IMR-90 (cell line): ENCODE data around the gene SLC25A25. TPM values are rescaled to one million over a fixed set of nuclear protein-coding genes. Genes with fewer than 3 reads are reported as not detected.
A peak's percentile ranks its signal among the peaks of the same experiment; 100 is the strongest.

Experiments used
- ATAC-seq: fragments of 200-7000 bp; cut with Tn5 transposase; 2 replicates; pipeline ENCODE4 v1.9.1; 2020; ENCODE audit warnings: low read depth, mild to moderate bottlenecking, moderate library complexity
- BruUV-seq: library from RNA; stranded (reverse); fragments of 400-500 nt; replicated peaks from 2 replicates; lab custom pipeline; 2021; lab: Mats Ljungman, UMichigan
- CTCF ChIA-PET: fragments of 300-600 bp; formaldehyde crosslinking; extraction: SDS; loops from one replicate; lab custom pipeline; 2021; ENCODE audit warnings: antibody characterized with exemption; lab: Yijun Ruan, JAX
- POLR2A ChIA-PET: fragments of 300-600 bp; sonication (Branson Sonifier 250); formaldehyde crosslinking; loops from one replicate; lab custom pipeline; 2022; ENCODE audit warnings: antibody characterized with exemption; ENCODE audit not compliant: unreplicated experiment; lab: Charles Lee
- DNase-seq: peaks from one replicate; pipeline ENCODE4 v3.0.0; 2013
- H2AFZ ChIP-seq: replicated peaks from 2 replicates; pipeline ENCODE3; 2013; ENCODE audit warnings: low read length, mild to moderate bottlenecking; ENCODE audit not compliant: poor library complexity
- H2AK5ac ChIP-seq: 2 replicates; pipeline ENCODE4 v1.6.1; 2013; ENCODE audit warnings: low read depth, low read length, inconsistent platforms
- H2AK9ac ChIP-seq: replicated peaks from 2 replicates; pipeline ENCODE3; 2013; ENCODE audit warnings: mild to moderate bottlenecking, low read depth, low read length, moderate library complexity; ENCODE audit not compliant: poor library complexity
- H2BK120ac ChIP-seq: 2 replicates; pipeline ENCODE4 v1.6.1; 2013; ENCODE audit warnings: low read depth, low read length, inconsistent platforms
- H2BK15ac ChIP-seq: 3 replicates; pipeline ENCODE4 v1.6.1; 2013; ENCODE audit warnings: low read depth, low read length, inconsistent platforms
- H2BK20ac ChIP-seq: 2 replicates; pipeline ENCODE4 v1.6.1; 2013; ENCODE audit warnings: low read depth, mild to moderate bottlenecking, inconsistent platforms, low read length, moderate library complexity
- H2BK5ac ChIP-seq: 2 replicates; pipeline ENCODE4 v1.6.1; 2013; ENCODE audit warnings: mild to moderate bottlenecking, low read depth, low read length, inconsistent platforms; ENCODE audit not compliant: poor library complexity, severe bottlenecking
- H3K14ac ChIP-seq: replicated peaks from 2 replicates; pipeline ENCODE4 v1.6.1; 2013; ENCODE audit warnings: low read depth, low read length, inconsistent platforms
- H3K18ac ChIP-seq: 2 replicates; pipeline ENCODE4 v1.6.1; 2013; ENCODE audit warnings: low read depth, low read length, control low read depth
- H3K23ac ChIP-seq: 2 replicates; pipeline ENCODE4 v1.6.1; 2013; ENCODE audit warnings: low read depth, low read length, inconsistent platforms
- H3K27ac ChIP-seq: 2 replicates; pipeline ENCODE4 v1.5.1; 2013; ENCODE audit warnings: mild to moderate bottlenecking, control low read depth, low read length; ENCODE audit not compliant: insufficient read depth
- H3K27me3 ChIP-seq: 2 replicates; pipeline ENCODE4 v1.6.1; 2013; ENCODE audit warnings: low read length; ENCODE audit not compliant: control insufficient read depth, insufficient read depth
- H3K36me3 ChIP-seq: 2 replicates; pipeline ENCODE4 v1.6.1; 2013; ENCODE audit warnings: low read length, mixed read lengths; ENCODE audit not compliant: control insufficient read depth, insufficient read depth
- H3K4ac ChIP-seq: 2 replicates; pipeline ENCODE4 v1.6.1; 2013; ENCODE audit warnings: low read depth, low read length, inconsistent platforms
- H3K4me1 ChIP-seq: 2 replicates; pipeline ENCODE4 v1.6.1; 2013; ENCODE audit warnings: low read length, mixed read lengths; ENCODE audit not compliant: control insufficient read depth, insufficient read depth
- H3K4me2 ChIP-seq: 2 replicates; pipeline ENCODE4 v1.6.1; 2013; ENCODE audit warnings: low read depth, mild to moderate bottlenecking, control low read depth, low read length, moderate library complexity
- H3K4me3 ChIP-seq: 2 replicates; pipeline ENCODE4 v1.5.1; 2013; ENCODE audit warnings: low read depth, mild to moderate bottlenecking, control low read depth, low read length, moderate library complexity; ENCODE audit not compliant: insufficient read depth
- H3K56ac ChIP-seq: 2 replicates; pipeline ENCODE4 v1.6.1; 2013; ENCODE audit warnings: low read length, inconsistent platforms; ENCODE audit not compliant: insufficient read depth; ENCODE audit errors: extremely low read depth
- H3K79me1 ChIP-seq, 2 experiments: 2 replicates each; pipeline ENCODE4 v1.6.1; 2013; ENCODE audit warnings: low read length in 2 of 2, inconsistent platforms in 1 of 2, low read depth in 1 of 2
- H3K9ac ChIP-seq: 2 replicates; pipeline ENCODE4 v1.6.1; 2013; ENCODE audit warnings: low read depth, low read length, control low read depth
- H3K9me1 ChIP-seq: 2 replicates; pipeline ENCODE4 v1.6.1; 2013; ENCODE audit warnings: low read length, inconsistent platforms; ENCODE audit not compliant: insufficient read depth
- H3K9me3 ChIP-seq: 2 replicates; pipeline ENCODE4 v1.6.1; 2013; ENCODE audit warnings: low read length; ENCODE audit not compliant: control insufficient read depth, insufficient read depth
- H4K20me1 ChIP-seq: 2 replicates; pipeline ENCODE4 v1.6.1; 2013; ENCODE audit warnings: low read length, inconsistent platforms; ENCODE audit not compliant: insufficient read depth
- H4K5ac ChIP-seq: 2 replicates; pipeline ENCODE4 v1.6.1; 2013; ENCODE audit warnings: mild to moderate bottlenecking, low read depth, low read length, control low read depth
- H4K8ac ChIP-seq, 2 experiments: 2 replicates each; pipeline ENCODE4 v1.6.1; 2013; ENCODE audit warnings: low read depth in 2 of 2, low read length in 2 of 2, control low read depth in 1 of 2, inconsistent platforms in 1 of 2
- H4K91ac ChIP-seq: 2 replicates; pipeline ENCODE4 v1.6.1; 2013; ENCODE audit warnings: low read depth, low read length, inconsistent platforms; ENCODE audit not compliant: insufficient read depth
- CHD1 ChIP-seq: IDR thresholded peaks from 2 replicates; pipeline ENCODE4 v1.6.1; 2012; ENCODE audit warnings: low read depth, low read length, improper control_type of control experiment
- FOS ChIP-seq: fragments of 150-350 bp; IDR thresholded peaks from 2 replicates; pipeline ENCODE4 v1.6.1; 2016; ENCODE audit warnings: low read depth, low read length
- MXI1 ChIP-seq: IDR thresholded peaks from 2 replicates; pipeline ENCODE4 v1.6.1; 2012; ENCODE audit warnings: low read depth, mild to moderate bottlenecking, low read length, moderate library complexity, borderline replicate concordance
- POLR2A ChIP-seq: IDR thresholded peaks from 2 replicates; pipeline ENCODE4 v1.6.1; 2012; ENCODE audit warnings: mild to moderate bottlenecking, low read depth, low read length
- RCOR1 ChIP-seq: IDR thresholded peaks from 2 replicates; pipeline ENCODE4 v1.6.1; 2012; ENCODE audit warnings: mild to moderate bottlenecking, low read length, improper control_type of control experiment; ENCODE audit not compliant: insufficient replicate concordance
- RFX5 ChIP-seq: IDR thresholded peaks from 2 replicates; pipeline ENCODE4 v1.8.0; 2012; ENCODE audit warnings: low read depth, mild to moderate bottlenecking, low read length, moderate library complexity
- USF2 ChIP-seq: fragments of 150-350 bp; IDR thresholded peaks from 2 replicates; pipeline ENCODE4 v1.6.1; 2017; ENCODE audit warnings: mild to moderate bottlenecking, antibody characterized with exemption, low read length, low read depth
- WGBS, 2 experiments: methylation state at CpG; one replicate each; pipeline versions ENCODE4 v1.1.5 to v1.1.7; 2013; ENCODE audit warnings: missing lambda C conversion rate in 2 of 2; ENCODE audit not compliant: insufficient read length in 1 of 2; ENCODE audit errors: extremely low coverage in 2 of 2; 5-methylcytosine and 5-hydroxymethylcytosine counted together
- dilution Hi-C: fragments of 300-500 bp; cut with HindIII; formaldehyde crosslinking; loops from one replicate; pipeline ENCODE4 v1.14.3; 2018; ENCODE audit warnings: low sequenced_read_pairs; ENCODE audit not compliant: unreplicated experiment
- in situ Hi-C: fragments of 300-500 bp; cut with MboI; formaldehyde crosslinking; loops from 3 replicates; pipeline ENCODE4 v1.14.3; 2019; ENCODE audit warnings: low sequenced_read_pairs, inconsistent platforms, mixed read lengths
- intact Hi-C: fragments of 100-400 bp; cut with micrococcal nuclease; formaldehyde crosslinking; loops from 2 replicates; pipeline ENCODE4 v1.10.0; 2022
- polyA plus RNA-seq, 3 experiments: library from polyadenylated mRNA; depleted of rRNA; stranded (reverse); fragments of >200 nt; gene quantifications; 2 replicates each; pipeline ENCODE4 v1.2.3, GENCODE V29; 2012; ENCODE audit warnings: low replicate concordance in 1 of 3
- total RNA-seq: library from RNA; depleted of rRNA; stranded (reverse); fragments of >200 nt; gene quantifications from 2 replicates; pipeline ENCODE4 v1.2.3, GENCODE V29; 2012

Gene SLC25A25
- total and polyA plus RNA-seq, 2 of the 4 experiments (the other 2 are of a cell fraction): 14.0 to 17.9 TPM

DNA sequence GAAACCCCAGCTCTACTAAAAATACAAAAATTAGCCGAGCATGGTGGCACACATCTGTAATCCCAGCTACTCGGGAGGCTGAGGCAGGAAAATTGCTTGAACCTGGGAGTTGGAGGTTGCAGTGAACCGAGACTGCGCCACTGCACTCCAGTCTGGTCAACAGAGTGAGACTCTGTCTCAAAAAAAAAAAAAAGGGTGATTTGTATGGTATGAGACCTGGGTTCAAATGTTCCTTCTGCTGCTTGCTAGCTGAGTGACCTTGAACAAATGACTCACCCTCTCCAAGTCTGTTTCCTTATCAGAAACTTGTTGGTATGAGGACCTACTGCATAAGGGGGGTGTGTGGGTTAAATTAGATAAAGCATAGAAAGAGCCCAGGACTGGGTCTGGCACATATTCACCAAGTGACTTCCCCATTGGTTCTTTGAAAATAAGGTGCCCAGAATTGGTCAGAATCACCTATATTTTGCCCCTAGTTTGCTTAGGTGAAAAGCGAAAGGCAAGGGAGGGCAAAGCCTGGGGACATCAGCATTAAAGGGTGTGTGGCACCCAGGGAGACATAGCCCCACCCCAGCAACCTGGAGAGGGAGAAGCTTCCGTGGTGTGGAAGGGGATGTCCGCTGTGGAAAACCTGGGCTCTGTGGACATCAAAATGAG lies 9.9 kb downstream of the SLC25A25 start (continued):
- TF ChIP-seq MXI1: no peak

DNA sequence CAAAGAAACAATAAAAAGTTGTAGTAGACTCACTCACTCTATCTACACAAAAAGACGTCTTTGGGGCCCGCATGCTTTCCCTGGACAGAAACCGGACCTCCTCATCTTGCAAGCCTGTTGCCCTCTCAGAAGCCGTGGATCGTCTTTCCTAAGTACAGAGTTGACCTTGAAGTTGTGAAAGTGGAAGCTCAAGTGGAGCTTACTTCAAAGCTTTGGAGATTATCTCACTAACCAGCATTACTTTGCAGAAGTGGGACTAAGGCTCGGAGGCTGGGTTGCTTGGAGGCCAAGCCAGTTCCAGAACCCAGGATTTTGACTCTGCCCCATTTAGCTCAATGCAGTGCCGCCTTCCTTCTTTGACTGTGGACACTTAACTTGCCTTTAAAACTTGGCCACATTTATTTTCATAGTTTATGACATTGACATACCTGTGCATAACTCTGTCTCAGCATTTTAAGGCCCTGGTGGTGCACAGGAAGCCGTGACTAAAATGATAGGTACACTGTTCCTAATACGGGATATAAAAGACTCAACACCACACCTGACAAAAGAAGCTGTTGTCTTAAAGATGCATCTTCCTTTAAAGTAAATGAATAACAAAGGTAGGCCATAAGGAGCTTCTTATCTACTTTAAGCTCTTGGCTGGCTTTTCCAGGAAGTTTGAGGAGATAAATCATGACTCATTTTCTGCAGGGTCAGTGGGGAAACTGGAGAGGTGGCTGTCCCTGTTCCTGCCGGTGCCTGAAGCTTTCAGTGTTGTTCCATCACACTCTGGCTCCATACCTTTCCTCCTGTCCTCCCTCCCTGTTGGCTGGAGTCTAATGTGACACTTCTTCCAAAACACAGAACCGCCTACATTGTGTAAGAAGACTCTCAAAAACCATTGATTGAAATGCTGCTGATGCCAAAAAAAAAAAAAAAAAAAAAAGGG lies 10.7 kb downstream of the SLC25A25 start:
- in situ Hi-C loops: no loop called here
- H3K79me1 ChIP-seq: peaks cover 0 to 69% of the 10 kb centered on the region in 2 experiments; a peak in 2 of 4 replicates
- DNase-seq: peak; percentile 63

More for the DNA sequence above, 10.7 kb downstream of the SLC25A25 start:
- peak overlapping the region; percentile 26; the same call in 1 of the 2 replicates for H3K4me2 ChIP-seq
- peak overlapping the region; percentile 10; the same call in 1 of the 2 replicates for H4K5ac ChIP-seq
- POLR2A ChIA-PET: interaction anchor here (0.7 kb wide), 1 partner anchor 104 kb away, joined by 3 read pairs; no protein-coding TSS in a partner anchor
- ATAC-seq: no peak
- dilution Hi-C loops (no loop called here), intact Hi-C loops (no loop called here)
- no peak overlapping the region for H4K91ac ChIP-seq
- H4K20me1 ChIP-seq: peaks cover 11% of the 10 kb centered on the region
- H3K18ac ChIP-seq: peak overlapping the region; percentile 73
- peak overlapping the region; percentile 72 for H3K4ac ChIP-seq
- 73% methylated on average over 3 of the region's 11 CpGs; no CpG with 5 or more reads in 1 of the 2 experiments for WGBS, 2 experiments
- peak overlapping the region; percentile 6; the same call in 1 of the 3 replicates for H2BK15ac ChIP-seq
- H3K36me3 ChIP-seq: no peaks in the 10 kb centered on the region
- H2AK9ac ChIP-seq: peak overlapping the region; percentile 91
- no peak overlapping the region for H3K9ac ChIP-seq
- H3K56ac ChIP-seq: no peak overlapping the region
- no peaks in the 10 kb centered on the region for H3K27me3 ChIP-seq
- H3K23ac ChIP-seq: 0 out of 2 replicates have a peak overlapping the region, but pooled peaks have one; percentile 13
- H3K27ac ChIP-seq: peak overlapping the region; percentile 24; the same call in 1 of the 2 replicates
- no peak overlapping the region for H3K4me3 ChIP-seq
- CTCF ChIA-PET: interaction anchor here (0.5 kb wide), 1 partner anchor 9 kb away, joined by 5 read pairs; no protein-coding TSS in a partner anchor
- TF ChIP-seq MXI1 (no peak), RCOR1 (no peak), USF2 (no peak), RFX5 (no peak), FOS (0 out of 2 replicates have a peak, but pooled peaks have one; percentile 49), CHD1 (no peak), POLR2A (no peak)
- no peak overlapping the region for H2AFZ ChIP-seq
- BruUV-seq: no TSS peak
- peak overlapping the region; percentile 85 for H2AK5ac ChIP-seq
- H3K9me3 ChIP-seq: no peaks in the 10 kb centered on the region
- H2BK120ac ChIP-seq: peak overlapping the region; percentile 62; the same call in 1 of the 2 replicates
- H4K8ac ChIP-seq: peak overlapping the region in 1 of 2 experiments; percentile 46; a peak in 1 of 4 replicates
- no peak overlapping the region; the same call in 1 of the 2 replicates for H2BK20ac ChIP-seq
- H3K4me1 ChIP-seq: peaks cover 34% of the 10 kb centered on the region
- H3K9me1 ChIP-seq: peaks cover 13% of the 10 kb centered on the region
- peak overlapping the region; percentile 75 for H2BK5ac ChIP-seq
- peak overlapping the region; percentile 53; the same call in 1 of the 2 replicates for H3K14ac ChIP-seq
